GM18502 (cell line): ENCODE measurements around the gene C1QC.

Experiments used
- ATAC-seq: cut with Tn5 transposase; IDR thresholded peaks from one replicate; pipeline ENCODE4 v1.9.1; 2021; ENCODE audit warnings: mild to moderate bottlenecking; ENCODE audit not compliant: unreplicated experiment, poor library complexity

Gene C1QC

DNA sequence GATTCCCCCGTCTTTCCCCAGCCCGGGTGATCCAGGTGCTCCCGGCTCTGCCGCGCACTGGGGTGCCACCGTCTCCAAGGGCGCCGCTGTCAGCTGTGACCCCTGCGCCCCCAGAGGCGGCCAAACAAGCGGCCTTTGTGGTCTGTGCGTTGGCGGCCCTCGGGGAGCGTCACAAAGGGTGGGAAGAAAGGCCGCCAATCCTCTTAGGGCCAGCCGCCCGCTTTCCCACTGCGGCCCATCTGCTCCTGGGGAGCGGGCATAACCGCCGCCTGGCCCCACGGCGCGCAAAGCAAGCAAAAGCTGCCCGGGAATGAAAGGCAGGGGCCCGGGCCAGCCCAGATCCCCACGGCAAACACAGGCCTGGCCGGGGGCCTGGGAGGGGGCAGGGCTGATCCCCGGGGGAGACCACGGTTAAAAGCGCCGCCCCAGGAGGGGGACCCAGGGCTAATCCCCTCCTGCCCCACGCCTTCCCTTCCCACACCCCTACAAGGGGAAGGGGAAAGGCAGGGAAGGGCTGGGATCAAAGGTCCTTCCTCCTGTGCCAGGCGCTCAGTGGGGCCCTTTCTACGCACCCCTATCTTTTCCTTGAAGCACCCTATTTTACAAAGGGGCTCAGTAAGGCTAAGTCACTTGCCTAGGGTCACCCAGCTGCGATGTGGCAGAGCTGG lies 33.6 kb downstream of the C1QC start:
- no peak for ATAC-seq

DNA sequence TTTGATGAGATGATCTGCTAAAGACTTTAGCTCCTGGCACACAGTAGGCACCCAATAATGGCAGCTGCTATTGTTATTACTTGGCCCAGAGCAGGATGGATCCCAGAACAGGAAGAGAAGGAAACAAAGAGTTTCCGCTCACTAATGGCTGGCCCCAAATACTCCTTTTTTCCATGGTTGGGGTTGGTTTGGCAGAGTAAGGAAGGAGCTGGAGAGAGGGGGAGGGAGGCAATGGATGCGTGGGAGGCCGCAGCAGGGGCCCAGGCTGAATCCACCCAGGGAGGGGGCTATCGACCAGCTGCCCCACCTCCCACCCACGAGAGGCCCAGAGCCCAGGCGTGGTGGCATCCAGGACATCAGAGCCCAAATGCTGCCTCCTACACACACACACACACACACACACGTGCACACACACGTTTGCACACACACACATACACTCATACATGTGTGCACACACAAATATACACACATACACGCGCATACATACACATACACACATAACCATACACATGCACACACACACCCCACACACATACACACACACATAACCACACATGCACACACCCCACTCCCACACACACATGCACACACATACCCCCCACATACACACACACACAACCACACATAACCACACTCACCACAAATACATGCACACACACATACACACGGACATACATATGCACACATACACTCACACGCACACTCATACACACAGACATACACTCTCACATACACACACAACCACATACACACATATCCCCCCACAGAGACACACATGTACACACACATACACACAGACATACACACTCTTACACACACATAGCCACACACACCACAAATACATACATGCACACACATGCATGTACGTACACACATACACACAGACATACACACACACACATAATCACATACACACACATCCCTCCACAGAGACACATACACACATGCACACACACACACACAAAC lies 34.8 kb downstream of the C1QC start:
- ATAC-seq = no peak

- no peak for ATAC-seq
Measured at GRCh38 chr1:22680726-22681125, 37.3 kb downstream of the C1QC start.

DNA sequence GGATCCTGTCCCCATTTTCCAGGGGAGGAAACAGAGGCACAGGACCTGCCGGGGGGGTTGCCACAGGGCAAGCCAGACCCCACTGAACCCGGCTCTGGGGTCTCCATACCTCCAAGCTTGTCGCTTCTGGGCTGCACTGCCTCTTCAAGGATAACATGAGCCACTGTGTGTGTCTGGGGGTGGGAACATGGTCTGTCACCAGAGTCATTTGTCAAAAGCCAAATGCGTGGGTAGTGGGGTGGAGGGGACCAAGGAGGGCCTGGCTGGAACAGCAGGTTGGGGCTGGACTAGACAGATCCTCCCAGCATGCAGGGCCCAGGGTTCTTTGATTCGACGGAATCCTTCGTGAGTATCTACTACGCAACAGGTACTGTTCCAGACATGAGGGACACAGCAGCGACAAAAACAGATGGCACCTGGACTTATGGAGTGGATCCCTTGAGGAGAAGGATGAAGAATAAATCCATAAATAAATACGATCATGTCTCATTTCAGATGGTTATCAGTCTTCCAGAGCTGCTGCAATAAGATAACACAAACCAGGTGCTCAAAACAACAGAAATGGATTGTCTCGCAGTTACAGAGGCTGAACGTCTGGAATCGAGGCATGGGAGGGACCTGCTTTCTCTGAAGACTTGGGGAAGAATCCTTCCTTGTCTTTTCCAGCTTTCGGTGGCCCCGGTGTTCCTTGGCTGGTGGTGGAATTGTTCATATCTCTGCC lies 38.3 kb downstream of the C1QC start:
- ATAC-seq = no peak

DNA sequence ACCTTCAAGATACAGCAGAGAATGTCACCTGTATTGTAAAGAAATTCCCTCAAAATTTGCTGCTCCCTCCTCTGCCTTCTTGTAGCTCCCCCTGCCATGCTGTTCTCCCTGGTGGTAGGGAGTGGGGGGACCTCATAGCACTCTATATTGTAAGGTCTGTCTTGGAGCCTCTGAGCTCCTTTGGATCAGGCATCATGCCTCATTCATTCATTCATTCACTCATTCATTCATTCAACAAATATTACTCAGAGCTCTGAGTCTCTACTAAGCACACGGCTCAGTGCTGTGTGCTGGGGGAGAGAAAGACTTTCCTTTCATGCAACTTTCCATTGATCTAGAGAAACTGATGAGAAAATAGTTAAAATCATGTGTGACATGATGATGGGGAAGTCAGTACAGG lies 40.1 kb downstream of the C1QC start:
- ATAC-seq = no peak

DNA sequence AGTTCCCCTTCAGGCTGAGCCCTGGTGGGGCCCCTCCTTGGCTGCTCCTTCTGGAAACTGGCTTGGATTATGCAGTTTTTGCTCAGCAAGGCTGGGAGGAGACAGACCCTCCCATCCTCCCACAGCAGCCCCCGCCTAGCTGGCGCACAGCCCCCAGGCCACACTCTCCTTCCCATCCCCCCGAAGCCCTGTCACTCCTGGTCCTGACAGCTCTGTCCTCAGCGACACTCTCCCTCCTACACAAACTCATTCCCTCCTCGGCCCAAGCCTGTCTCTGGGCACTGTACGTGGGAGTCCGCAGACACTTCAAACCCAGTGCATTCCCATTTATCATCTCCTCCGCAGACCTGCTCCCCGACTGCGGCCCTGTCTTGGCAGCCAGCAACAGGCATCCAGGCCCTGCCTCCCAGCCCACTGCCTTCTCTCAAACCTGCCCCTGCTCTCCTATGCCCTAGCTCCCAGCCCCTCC lies 42.2 kb downstream of the C1QC start:
- no peak for ATAC-seq

- no peak for ATAC-seq
Measured at GRCh38 chr1:22687191-22687590, 43.8 kb downstream of the C1QC start.

DNA sequence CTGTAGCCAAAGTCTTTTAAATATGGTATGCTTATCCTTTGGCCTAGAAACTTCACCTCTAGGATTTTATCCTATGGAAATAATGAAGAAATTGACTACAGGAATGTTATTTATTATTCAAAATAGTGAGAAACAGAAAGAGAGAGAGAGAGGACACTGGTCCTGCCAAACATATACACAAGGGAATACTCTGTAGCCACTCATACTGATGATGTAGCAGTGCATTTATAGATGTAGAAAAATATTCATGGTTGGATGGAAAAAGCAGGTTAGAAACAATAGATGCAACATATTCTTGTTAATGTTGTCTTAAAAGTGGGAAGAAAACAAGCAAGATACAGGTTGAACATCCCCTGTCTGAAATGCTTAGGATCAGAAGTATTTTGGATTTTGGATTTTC lies 45.0 kb downstream of the C1QC start:
- no peak for ATAC-seq

DNA sequence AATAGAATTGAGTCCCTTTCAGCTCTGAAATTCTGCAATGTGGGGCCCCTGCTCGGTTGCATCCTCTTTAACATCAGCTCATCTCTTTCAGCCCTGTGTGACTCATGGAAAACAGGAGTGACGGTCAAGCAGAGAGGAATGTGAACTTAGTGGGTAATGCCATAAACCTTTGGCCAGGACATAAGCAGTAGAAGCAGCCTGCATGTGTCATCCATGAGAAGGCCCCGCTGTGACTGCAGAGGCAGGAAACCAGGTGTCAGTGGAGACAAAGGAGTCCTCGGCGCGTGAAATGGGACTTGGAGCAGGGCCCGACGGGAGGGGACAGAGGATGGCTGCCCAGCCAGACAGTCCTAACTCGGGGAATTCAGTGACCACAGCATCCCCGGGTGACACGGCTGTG lies 46.1 kb downstream of the C1QC start:
- ATAC-seq = no peak

DNA sequence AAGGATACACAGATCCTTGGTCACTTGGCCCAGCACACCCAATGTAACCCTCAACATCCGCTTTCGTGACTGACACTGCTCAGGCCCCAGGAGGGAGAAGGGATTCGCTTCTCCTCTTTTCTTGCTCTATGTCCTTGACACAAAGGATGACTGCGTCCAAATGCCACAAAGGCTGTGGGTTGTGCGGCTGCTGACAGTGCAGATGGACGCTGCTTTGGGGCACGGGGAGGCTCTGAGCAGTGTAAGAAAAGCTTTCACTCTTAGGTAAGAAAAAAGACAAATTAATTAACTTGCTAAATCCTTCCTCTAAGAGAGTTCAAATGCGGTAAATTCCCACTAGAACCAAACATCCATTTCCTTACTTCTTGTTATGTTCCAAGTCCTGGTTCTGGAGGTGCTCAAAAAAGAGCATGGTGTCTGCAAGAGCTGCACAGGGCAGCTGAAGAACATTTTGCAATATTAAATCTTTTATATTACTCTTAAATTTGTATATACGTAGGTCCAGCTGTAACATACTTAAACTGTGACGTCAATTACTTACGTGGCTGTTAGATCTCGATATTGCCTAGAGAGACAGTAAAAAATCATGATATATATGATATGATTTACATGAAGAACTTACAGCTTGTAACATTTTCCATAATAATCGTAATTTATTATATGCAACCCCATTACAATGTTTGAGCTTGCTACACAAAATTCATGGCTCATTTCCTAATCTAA lies 47.8 kb downstream of the C1QC start:
- ATAC-seq = no peak

DNA sequence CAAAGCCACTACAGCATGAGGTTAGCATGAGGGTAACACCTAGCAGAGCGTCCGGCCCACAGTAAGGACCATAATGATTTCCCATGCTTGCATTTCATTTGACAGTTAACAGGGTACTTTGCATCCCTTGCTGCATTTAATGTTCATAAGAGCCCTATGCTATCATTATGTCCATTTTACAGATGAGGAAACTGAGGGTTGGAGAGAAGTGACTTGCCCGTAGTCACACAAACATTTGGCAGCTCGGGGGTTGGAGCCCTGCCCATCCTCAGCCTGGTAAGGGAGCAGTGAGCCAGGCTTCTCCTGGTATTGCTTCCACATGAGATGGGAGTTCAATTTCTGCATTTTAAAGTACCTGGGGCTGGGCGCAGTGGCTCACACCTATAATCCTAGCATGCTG lies 50.7 kb downstream of the C1QC start:
- ATAC-seq = no peak

DNA sequence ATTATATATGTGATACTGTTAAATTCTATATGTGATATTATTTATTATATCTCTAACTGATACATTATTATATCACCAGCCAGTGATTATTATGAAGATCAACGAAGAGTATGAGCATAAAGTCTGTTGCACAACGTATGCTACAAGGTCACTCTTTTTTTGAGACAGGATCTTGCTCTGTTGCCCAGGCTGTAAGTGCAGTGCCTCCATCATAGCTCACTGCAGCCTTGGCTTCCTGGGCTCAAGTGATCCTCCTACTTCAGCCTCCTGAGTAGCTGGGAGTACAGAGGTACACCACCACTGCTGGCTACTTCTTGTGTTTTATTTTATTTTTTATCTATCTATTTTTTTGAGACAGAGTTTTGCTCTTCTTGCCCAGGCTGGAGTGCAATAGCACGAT lies 53.2 kb downstream of the C1QC start:
- no peak for ATAC-seq
